IPS-18a (cell line): ENCODE measurements around the gene ZNF157.
"Not testable (repeated sequence)": the region's sequence is repeated elsewhere in the genome, so short reads cannot be mapped to it uniquely, and the experiment has no call there.

Experiments used
- H3K27ac ChIP-seq: one replicate; pipeline ENCODE4 v1.5.1; 2013; ENCODE audit warnings: low read length
- H3K27me3 ChIP-seq: one replicate; pipeline ENCODE4 v1.6.1; 2013; ENCODE audit warnings: mild to moderate bottlenecking, low read length; ENCODE audit not compliant: control insufficient read depth, insufficient read depth
- H3K36me3 ChIP-seq: one replicate; pipeline ENCODE4 v1.6.1; 2013; ENCODE audit warnings: low read depth, low read length; ENCODE audit not compliant: control insufficient read depth
- H3K4me1 ChIP-seq: one replicate; pipeline ENCODE4 v1.6.1; 2013; ENCODE audit warnings: low read depth, low read length; ENCODE audit not compliant: control insufficient read depth
- H3K4me3 ChIP-seq: one replicate; pipeline ENCODE4 v1.5.1; 2013; ENCODE audit warnings: low read length
- H3K9ac ChIP-seq: one replicate; pipeline ENCODE4 v1.6.1; 2013; ENCODE audit warnings: mild to moderate bottlenecking, low read length, moderate library complexity
- H3K9me3 ChIP-seq: one replicate; pipeline ENCODE4 v1.6.1; 2013; ENCODE audit warnings: low read depth, low read length; ENCODE audit not compliant: control insufficient read depth

Gene ZNF157

DNA sequence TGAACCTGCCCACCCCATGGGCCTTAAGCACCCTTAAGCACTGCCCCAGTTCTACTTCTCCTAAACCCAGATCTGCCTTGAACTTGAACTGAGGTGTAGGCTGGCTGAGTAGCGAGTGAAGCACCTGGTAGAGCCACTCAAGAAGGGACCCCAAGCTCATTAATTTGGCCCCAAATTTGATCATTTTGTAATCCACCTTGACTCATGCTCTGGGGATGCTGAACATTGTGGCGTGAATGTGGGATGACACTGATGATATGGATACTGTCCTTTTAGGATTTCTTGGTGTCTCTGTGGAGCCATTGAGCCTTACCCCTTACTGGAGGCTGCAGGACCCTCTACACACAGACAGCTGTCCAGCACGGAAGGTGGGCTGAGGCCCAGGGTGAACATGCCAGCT is at the start of gene ZNF157:
ZNF157 (plus strand) TSS at position 301 of the 400 bp plus-strand sequence; CDS start at position 392, 91 bp downstream.
- peaks cover 3% of the 10 kb centered on the region for H3K9me3 ChIP-seq
- no peak within 1 kb of the TSS for H3K4me3 ChIP-seq
- no peaks in the 10 kb centered on the region for H3K4me1 ChIP-seq
- H3K27me3 ChIP-seq, result no peaks in the 10 kb centered on the region
- H3K36me3 ChIP-seq, result no peaks in the 10 kb centered on the region
- H3K27ac ChIP-seq, result no peak within 1 kb of the TSS
- H3K9ac ChIP-seq, result no peak within 1 kb of the TSS

DNA sequence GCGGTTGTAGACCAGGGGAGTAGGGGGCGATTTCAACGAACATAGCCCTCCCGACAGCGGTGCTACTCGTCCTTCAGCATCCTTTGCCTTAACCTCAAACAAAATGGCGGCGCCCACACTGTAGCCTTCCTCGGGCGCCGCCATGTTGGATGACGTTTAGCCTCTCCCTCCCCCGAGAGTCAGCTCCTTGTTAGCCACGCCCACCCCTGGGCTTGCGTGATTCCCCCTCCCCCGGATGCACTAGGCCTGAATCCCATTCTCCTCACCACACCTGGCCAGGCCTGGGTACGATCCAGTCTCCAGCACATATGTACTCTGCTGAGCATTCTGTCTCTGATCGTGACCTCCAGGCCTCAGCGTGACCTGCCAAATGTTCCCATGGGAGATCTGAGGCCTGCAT is 49.0 kb upstream of the ZNF157 start:
- Histone ChIP-seq H3K27ac (peak overlapping the region; percentile 76), H3K4me3 (peak overlapping the region; percentile 40), H3K27me3 (no peaks in the 10 kb centered on the region), H3K36me3 (no peaks in the 10 kb centered on the region), H3K9ac (peak overlapping the region; percentile 71), H3K9me3 (no peaks in the 10 kb centered on the region), H3K4me1 (peaks cover 10% of the 10 kb centered on the region)

DNA sequence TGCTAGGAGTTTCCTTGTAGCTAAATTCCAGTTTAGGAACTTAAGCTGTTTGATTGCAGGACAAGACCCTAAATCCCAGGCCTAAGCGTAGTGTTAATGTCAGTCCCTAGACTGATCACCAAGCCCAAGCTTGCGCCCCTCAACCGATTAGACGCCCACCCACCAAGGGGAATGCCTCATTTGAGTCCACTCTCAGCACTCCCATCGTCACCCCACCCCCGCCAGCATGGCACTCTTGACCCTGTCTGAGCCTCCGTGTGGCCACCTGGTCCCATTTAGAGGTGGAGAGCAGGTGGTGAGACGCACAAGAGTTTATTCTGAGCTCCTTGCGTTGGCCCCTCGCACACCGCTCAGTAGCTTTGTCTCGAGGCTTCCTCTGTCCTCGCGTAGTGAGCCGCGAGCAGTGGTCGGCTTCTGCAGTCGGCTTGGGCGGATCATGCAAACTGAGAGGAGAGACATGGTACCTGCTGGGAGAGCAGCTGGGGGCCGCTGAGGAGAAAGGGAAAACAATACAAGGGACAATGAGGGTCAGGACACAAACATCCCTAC is 48.5 kb upstream of the ZNF157 start:
- peak overlapping the region; percentile 76 for H3K27ac ChIP-seq
- peak overlapping the region; percentile 40 for H3K4me3 ChIP-seq
- H3K27me3 ChIP-seq, result no peaks in the 10 kb centered on the region
- H3K9me3 ChIP-seq, result no peaks in the 10 kb centered on the region
- peak overlapping the region; percentile 71 for H3K9ac ChIP-seq
- no peaks in the 10 kb centered on the region for H3K36me3 ChIP-seq
- peaks cover 10% of the 10 kb centered on the region for H3K4me1 ChIP-seq

DNA sequence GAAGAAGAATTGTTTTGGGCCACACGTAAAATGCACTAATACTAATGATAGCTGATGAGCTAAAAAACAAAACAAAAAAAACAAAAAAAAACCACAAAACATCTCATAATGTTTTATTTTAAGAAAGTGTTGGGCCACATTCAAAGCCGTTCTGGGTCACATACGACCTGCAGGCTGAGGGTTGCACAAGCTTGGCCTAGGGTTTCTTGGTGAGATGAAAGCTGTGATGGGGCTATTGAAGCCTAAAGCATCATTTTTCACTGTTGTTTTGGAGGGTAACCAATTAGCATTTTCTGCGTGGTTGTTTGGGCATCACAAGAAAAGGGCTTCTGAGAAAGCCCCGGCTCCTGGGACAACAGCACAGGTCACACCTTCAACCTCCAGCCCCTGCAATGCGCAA is 42.5 kb upstream of the ZNF157 start:
- H3K4me1 ChIP-seq, result no peaks in the 10 kb centered on the region
- no peaks in the 10 kb centered on the region for H3K27me3 ChIP-seq
- H3K36me3 ChIP-seq, result no peaks in the 10 kb centered on the region
- H3K9me3 ChIP-seq, result peaks cover 5% of the 10 kb centered on the region
- H3K9ac ChIP-seq, result no peak overlapping the region
- no peak overlapping the region for H3K4me3 ChIP-seq
- no peak overlapping the region for H3K27ac ChIP-seq

DNA sequence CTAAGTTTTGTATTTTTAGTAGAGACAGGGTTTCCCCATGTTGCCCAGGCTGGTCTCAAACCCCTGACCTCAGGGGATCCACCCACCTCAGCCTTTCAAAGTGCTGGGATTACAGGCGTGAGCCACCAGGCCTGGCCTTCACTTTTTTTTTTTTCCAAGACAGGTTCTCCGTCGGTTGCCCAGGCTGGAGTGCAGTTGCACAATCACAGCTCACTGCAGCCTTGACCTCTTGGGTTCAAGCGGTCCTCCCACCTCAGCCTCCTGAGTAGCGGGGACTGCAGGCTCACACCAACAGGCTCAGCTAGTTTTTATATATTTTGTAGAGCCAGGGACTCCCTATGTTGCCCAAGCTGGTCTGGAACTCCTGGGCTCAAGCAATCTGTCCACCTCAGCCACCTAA is 37.6 kb upstream of the ZNF157 start:
- H3K9me3 ChIP-seq, H3K27me3 ChIP-seq, H3K9ac ChIP-seq, H3K4me1 ChIP-seq, H3K36me3 ChIP-seq, H3K27ac ChIP-seq, H3K4me3 ChIP-seq: not testable (repeated sequence)

DNA sequence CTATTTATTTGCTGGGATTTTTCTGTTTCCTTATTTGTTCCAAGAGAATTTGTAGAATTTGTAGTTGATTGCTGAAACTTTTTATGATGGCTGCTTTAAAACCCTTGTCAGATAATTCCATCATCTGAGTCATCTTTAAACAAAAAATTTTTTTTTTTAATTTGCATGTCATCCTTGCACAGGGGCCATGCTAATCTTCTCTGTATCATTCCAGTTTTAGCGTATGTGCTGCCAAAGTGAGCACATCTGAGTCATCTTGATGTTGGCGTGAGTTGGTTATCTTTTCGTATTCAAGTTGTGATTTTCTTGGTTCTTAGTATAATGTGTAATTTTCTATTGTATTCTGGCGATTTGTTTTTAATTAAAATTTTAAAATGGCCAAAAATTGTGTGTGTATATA is 18.7 kb upstream of the ZNF157 start:
- Histone ChIP-seq H3K4me3 (no peak overlapping the region), H3K9me3 (no peaks in the 10 kb centered on the region), H3K27ac (no peak overlapping the region), H3K9ac (no peak overlapping the region), H3K27me3 (no peaks in the 10 kb centered on the region), H3K4me1 (no peaks in the 10 kb centered on the region), H3K36me3 (no peaks in the 10 kb centered on the region)

DNA sequence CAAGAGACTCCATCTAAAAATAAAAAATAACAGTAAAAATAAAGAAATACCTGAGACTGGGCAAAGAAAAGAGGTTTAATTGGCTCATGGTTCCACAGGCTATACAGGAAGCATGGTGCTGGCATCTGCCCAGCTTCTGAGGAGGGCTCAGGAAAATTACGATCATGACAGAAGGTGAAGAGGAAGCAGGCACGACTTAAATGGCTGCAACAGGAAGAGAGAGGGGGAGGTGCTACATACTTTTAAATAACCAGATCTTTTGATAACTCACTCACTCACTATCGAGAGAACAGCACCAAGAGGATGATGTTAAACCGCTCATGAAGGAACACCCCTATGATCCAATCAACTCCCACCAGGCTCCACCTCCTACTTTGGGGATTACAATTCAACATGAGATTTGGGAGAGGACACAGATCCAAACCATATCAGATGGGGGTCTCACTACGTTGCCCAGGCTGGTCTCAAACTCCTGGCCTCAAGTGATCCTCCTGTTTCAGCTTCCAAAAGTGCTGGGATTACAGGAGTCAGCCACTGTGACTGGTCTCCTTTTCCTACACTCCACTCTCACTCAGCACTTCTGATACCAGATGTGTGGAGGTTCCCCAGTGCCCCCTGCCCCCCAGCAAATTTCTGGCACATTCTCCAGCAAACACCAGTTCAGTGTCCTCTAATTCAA is 11.9 kb upstream of the ZNF157 start:
- Histone ChIP-seq H3K9ac (no peak overlapping the region), H3K4me1 (no peaks in the 10 kb centered on the region), H3K27ac (no peak overlapping the region), H3K36me3 (no peaks in the 10 kb centered on the region), H3K4me3 (no peak overlapping the region), H3K27me3 (no peaks in the 10 kb centered on the region), H3K9me3 (peaks cover 5% of the 10 kb centered on the region)

DNA sequence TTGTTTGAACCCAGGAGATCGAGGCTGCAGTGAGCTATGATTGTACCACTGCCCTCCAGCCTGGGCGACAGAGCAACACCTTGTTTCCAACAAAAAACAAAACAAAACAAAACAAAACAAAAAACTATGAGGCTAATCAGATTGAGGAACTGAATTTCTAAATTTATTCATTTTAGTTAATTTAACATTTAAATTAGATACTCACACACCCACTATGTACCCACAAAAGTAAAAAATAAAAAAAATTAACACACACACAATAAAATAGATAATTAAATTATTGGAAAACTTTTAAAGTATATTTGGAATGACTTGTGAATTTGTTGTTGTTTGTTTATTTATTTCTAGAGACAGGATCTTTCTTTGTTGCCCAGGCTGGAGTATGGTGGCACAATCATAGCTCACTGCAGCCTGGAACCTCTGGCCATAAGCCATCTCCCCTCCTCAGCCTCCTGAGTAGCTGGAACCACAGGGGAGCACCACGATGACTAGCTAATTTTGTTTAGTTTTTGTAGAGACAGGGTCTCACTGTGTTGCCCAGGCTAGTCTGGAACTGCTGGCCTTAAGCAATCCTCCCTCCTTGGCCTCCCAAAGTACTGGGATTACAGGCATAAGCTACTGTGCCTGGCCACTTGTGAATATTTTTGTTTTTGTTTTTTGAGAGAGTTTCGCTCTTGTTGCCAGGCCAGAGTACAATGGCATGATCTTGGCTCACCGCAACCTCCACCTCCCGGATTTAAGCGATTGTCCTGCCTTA is 9.8 kb upstream of the ZNF157 start:
- Histone ChIP-seq H3K27me3 (no peaks in the 10 kb centered on the region), H3K9me3 (peaks cover 9% of the 10 kb centered on the region), H3K4me3 (no peak overlapping the region), H3K4me1 (no peaks in the 10 kb centered on the region), H3K36me3 (no peaks in the 10 kb centered on the region), H3K9ac (no peak overlapping the region), H3K27ac (no peak overlapping the region)

DNA sequence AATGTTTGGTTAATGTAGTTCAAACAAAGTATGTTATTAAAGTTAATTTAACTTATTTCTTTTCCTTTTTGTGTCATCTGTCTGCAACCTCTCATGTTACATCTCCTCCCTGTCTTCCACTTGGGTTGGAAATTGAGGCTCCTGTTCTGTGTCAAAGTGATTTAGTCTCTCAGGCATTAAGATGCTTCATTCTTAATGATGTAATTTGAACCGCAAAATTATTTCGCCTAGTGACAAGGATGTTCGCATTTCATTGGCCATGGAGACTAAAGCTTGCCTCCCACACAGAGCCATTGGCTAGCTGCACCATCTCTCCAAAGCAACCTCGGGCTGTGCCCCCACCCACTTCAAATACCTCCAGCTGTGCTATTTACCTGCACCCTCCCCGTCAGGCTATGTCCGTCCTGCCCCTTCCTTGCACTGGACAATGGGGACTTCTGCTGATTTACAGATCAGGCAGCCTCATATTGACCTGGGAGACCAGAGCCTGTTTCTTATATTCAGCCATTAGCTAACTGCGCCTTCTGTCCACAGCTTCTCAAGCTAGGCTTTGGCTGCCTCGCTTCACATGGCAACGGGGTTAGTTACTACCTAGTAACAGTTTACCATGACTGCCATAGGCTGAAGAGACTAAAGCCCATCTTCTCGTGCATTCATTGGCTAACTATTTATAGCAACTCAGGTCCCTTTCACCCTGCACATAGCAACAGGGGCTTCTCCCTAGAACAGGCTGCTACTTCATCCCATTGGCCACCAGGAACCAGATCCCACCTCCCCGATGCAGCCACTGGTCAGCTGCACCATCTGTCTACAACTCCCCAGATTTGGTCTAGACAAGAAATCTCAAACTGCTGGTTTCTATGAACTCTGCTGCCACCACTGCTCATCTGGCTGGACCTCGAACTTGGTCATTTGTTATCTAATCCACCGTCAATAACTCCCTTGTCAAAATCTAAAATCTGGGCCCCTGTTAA is 8.6 kb upstream of the ZNF157 start:
- H3K36me3 ChIP-seq, result no peaks in the 10 kb centered on the region
- H3K4me3 ChIP-seq, result peak overlapping the region; percentile 68
- H3K27ac ChIP-seq, result peak overlapping the region; percentile 94
- peak overlapping the region; percentile 74 for H3K9ac ChIP-seq
- H3K9me3 ChIP-seq, result peaks cover 9% of the 10 kb centered on the region
- no peaks in the 10 kb centered on the region for H3K27me3 ChIP-seq
- H3K4me1 ChIP-seq, result no peaks in the 10 kb centered on the region

DNA sequence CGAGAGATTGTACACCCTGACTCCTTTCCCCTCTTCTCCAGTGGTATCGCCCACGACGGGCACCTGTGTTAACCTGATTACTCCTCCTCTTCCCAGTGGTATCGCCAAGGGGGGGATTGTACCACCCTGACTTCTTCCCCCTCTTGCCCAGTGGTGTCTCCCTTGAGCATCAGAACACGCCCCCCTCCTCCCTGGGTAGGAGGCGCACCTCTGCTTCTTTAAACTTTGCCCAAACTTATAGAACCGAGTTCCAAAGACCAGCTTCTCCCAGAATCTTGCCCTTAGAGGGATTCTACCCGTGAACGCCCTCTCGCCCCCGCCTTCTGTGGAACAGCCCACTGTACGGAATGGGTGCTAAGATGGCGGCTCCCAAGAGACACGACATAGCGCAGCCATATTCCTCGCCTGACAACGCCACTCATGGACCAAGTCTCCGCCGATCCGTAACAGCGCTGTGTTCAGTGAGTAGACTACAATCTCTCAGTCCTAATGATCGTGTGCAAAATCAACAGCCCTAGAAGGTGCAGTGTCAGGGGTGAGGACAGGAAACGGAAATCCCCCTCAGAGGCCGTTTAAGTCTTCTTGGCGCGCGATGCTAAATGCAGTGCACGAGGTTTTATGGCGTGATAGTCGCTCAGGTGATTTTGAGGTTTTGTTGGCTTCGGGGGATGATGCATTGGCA is 4.2 kb upstream of the ZNF157 start:
- Histone ChIP-seq H3K4me3 (peak overlapping the region; percentile 65), H3K9ac (peak overlapping the region; percentile 43), H3K27me3 (no peaks in the 10 kb centered on the region), H3K9me3 (peaks cover 7% of the 10 kb centered on the region), H3K27ac (peak overlapping the region; percentile 9), H3K36me3 (no peaks in the 10 kb centered on the region), H3K4me1 (no peaks in the 10 kb centered on the region)

DNA sequence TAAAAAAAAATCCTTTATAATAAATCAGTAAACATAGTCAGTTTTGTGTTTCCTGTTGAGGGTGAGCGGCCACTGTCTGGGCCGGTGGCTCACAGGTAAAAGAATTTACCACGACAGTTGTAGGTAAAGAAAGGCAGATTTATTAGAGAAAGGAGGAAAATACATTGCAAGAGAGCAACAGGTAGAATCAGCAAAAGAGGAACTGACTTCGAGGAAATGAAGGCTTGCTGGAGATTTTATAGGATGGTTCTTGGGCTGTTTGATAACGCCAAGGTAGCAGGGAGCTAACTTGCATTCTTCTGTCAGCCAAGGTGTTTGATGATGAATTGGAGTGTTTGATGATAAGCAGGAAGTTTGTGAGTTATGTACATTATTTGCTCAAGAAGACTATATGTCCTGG is 2.8 kb downstream of the ZNF157 start:
- H3K36me3 ChIP-seq, result no peaks in the 10 kb centered on the region
- H3K4me1 ChIP-seq, result no peaks in the 10 kb centered on the region
- no peak overlapping the region for H3K4me3 ChIP-seq
- H3K27ac ChIP-seq, result no peak overlapping the region
- H3K9me3 ChIP-seq, result peaks cover 7% of the 10 kb centered on the region
- H3K27me3 ChIP-seq, result no peaks in the 10 kb centered on the region
- H3K9ac ChIP-seq, result no peak overlapping the region
